Spinal cord (tissue), 10 donors: ENCODE measurements around the gene MEI4. TPM values are rescaled to one million over a fixed set of nuclear protein-coding genes. Genes with fewer than 3 reads are reported as not detected.
A peak's percentile ranks its signal among the peaks of the same experiment; 100 is the strongest.

ENCODE experiments used
- DNase-seq, 6 donors: peaks; one replicate each; pipeline versions ENCODE4 v3.0.0 to v3.0.0-alpha.2; 2013 to 2015; ENCODE audit warnings: low spot score in 6 of 6, low read depth in 4 of 6
- H3K27ac ChIP-seq: one replicate; pipeline ENCODE4 v1.5.1; 2013; ENCODE audit warnings: low read depth, low read length, control low read depth
- H3K27me3 ChIP-seq: one replicate; pipeline ENCODE4 v1.6.1; 2013; ENCODE audit warnings: low read length; ENCODE audit not compliant: control insufficient read depth, insufficient read depth
- H3K36me3 ChIP-seq: one replicate; pipeline ENCODE4 v1.6.1; 2013; ENCODE audit warnings: low read length; ENCODE audit not compliant: control insufficient read depth, insufficient read depth
- H3K4me1 ChIP-seq: one replicate; pipeline ENCODE4 v1.6.1; 2013; ENCODE audit warnings: low read length; ENCODE audit not compliant: control insufficient read depth, insufficient read depth
- H3K4me3 ChIP-seq: one replicate; pipeline ENCODE4 v1.5.1; 2013; ENCODE audit warnings: low read depth, low read length, control low read depth
- H3K9me3 ChIP-seq: one replicate; pipeline ENCODE4 v1.6.1; 2013; ENCODE audit warnings: low read length; ENCODE audit not compliant: control insufficient read depth, insufficient read depth
- WGBS: methylation state at CpG from one replicate; pipeline ENCODE4 v1.1.5; 2013; ENCODE audit warnings: missing lambda C conversion rate; ENCODE audit not compliant: insufficient coverage; 5-methylcytosine and 5-hydroxymethylcytosine counted together
- long read RNA-seq, 4 donors: transcript quantifications; one replicate each; lab custom pipeline, GENCODE V29; 2026
- polyA plus RNA-seq, 2 donors: library from polyadenylated mRNA; unstranded; fragments of 120-200 nt; gene quantifications; one replicate each; pipeline ENCODE4 v1.2.1, GENCODE V29; 2013; ENCODE audit not compliant: insufficient read length in 2 of 2
- total RNA-seq, 2 donors: library from RNA; depleted of rRNA in 1 of 2; stranded (reverse); fragments of 120-200 nt in 1 of 2; fragments of >200 nt in 1 of 2; gene quantifications; one replicate each; pipeline versions ENCODE4 v1.2.3 to v1.2.4, GENCODE V29; 2013 to 2014
- donor health status: healthy.

The MEI4 gene
- total RNA-seq = 1 to 10 TPM; 1.6 to 1.7 TPM
- 1 to 10 TPM; 1.3 to 2.2 TPM for polyA plus RNA-seq
- long read RNA-seq, donor 1, full-length matches to known transcripts = 1 of 1 reads
- long read RNA-seq, donor 1, partial matches to known transcripts = 0 of 1 reads
- long read RNA-seq, donor 1, other reads (novel, unspliced or antisense) = 0 of 1 reads
- long read RNA-seq, donor 2 = 0 reads
- long read RNA-seq, donor 3, full-length matches to known transcripts = 1 of 1 reads
- long read RNA-seq, donor 3, partial matches to known transcripts = 0 of 1 reads
- long read RNA-seq, donor 3, other reads (novel, unspliced or antisense) = 0 of 1 reads
- long read RNA-seq, donor 4 = 0 reads

- no peak for DNase-seq
- Histone ChIP-seq H3K4me1 (peaks cover 7% of the 10 kb centered on the region), H3K4me3 (no peak within 1 kb of the TSS), H3K27ac (no peak within 1 kb of the TSS), H3K27me3 (no peaks in the 10 kb centered on the region), H3K9me3 (no peaks in the 10 kb centered on the region), H3K36me3 (no peaks in the 10 kb centered on the region)
- WGBS = no CpG with 5 or more reads among the region's 2 CpGs
Observed at GRCh38 chr6:77652739-77653138, at the start of gene MEI4. MEI4 (plus strand) TSS chr6:77653039; CDS start chr6:77690672, 37,633 bp downstream.

DNA sequence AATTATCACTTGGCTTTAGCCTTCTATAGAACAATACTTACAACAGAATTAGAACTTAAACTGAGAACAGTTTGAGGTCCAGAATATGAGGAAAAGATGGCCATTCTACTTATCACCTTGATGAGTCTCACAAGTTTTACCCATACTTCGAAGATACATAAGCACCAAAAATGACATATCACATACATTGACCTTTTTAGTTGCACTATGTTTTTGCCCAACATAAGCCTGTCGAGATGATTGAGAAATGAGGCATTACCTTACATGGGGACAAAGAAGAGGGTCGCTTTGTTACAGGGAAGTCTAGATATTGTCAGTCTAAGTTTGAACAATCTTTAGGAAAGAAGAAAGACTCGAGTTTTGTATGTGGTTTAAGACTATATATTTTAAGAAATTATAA lies 48.4 kb upstream of the MEI4 start:
- WGBS = no CpG with 5 or more reads among the region's 4 CpGs
- Histone ChIP-seq H3K36me3 (no peaks in the 10 kb centered on the region), H3K27me3 (no peaks in the 10 kb centered on the region)

DNA sequence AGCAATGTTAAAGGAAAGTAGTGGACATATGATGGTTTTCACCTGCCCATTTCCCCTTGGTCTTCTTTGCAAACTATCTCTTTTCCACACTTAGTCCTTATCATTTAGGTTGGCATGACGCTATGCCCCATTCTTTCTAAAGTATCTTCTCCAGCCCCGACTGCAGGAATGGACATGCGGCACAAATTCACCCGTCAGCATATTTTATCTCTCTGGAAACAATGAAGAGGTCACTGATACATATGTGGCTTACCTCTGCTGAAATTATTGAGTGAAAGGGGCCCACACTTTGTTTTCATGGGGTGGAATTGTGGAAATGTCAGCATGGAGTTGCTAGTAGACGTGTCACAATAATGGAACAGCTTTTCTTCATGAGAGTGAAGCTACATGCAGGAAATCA lies 45.8 kb upstream of the MEI4 start:
- Histone ChIP-seq H3K27me3 (no peaks in the 10 kb centered on the region), H3K27ac (no peak overlapping the region), H3K9me3 (no peaks in the 10 kb centered on the region), H3K36me3 (no peaks in the 10 kb centered on the region), H3K4me1 (no peaks in the 10 kb centered on the region), H3K4me3 (no peak overlapping the region)
- 82% methylated on average over 1 of the region's 5 CpGs for WGBS
- DNase-seq = no peak

More for the DNA sequence above, 48.4 kb upstream of the MEI4 start:
- no peak for DNase-seq
- no peaks in the 10 kb centered on the region for H3K4me1 ChIP-seq
- no peak overlapping the region for H3K4me3 ChIP-seq
- no peaks in the 10 kb centered on the region for H3K9me3 ChIP-seq
- H3K27ac ChIP-seq = no peak overlapping the region

- Histone ChIP-seq H3K4me3 (no peak overlapping the region), H3K9me3 (no peaks in the 10 kb centered on the region), H3K27me3 (no peaks in the 10 kb centered on the region), H3K27ac (no peak overlapping the region), H3K36me3 (no peaks in the 10 kb centered on the region), H3K4me1 (no peaks in the 10 kb centered on the region)
- no CpG with 5 or more reads among the region's 1 CpG for WGBS
- DNase-seq = no peak
Observed at GRCh38 chr6:77609106-77609505, 43.7 kb upstream of the MEI4 start.

- Histone ChIP-seq H3K36me3 (no peaks in the 10 kb centered on the region), H3K27ac (no peak overlapping the region), H3K4me3 (no peak overlapping the region), H3K4me1 (no peaks in the 10 kb centered on the region), H3K27me3 (no peaks in the 10 kb centered on the region), H3K9me3 (peaks cover 2% of the 10 kb centered on the region)
- DNase-seq = no peak
- 33% methylated on average over 1 of the region's 2 CpGs for WGBS
Observed at GRCh38 chr6:77619114-77619513, 33.7 kb upstream of the MEI4 start.

GRCh38 chr6:77620278-77620882 lies 32.5 kb upstream of the MEI4 start:
- H3K27me3 ChIP-seq = no peaks in the 10 kb centered on the region
- no peaks in the 10 kb centered on the region for H3K4me1 ChIP-seq
- peak in 1 of 6 donors; percentile 5 for DNase-seq
- H3K36me3 ChIP-seq = no peaks in the 10 kb centered on the region
- H3K4me3 ChIP-seq = no peak overlapping the region
- H3K9me3 ChIP-seq = peaks cover 2% of the 10 kb centered on the region
- WGBS = no CpG with 5 or more reads among the region's 1 CpG
- H3K27ac ChIP-seq = no peak overlapping the region

DNA sequence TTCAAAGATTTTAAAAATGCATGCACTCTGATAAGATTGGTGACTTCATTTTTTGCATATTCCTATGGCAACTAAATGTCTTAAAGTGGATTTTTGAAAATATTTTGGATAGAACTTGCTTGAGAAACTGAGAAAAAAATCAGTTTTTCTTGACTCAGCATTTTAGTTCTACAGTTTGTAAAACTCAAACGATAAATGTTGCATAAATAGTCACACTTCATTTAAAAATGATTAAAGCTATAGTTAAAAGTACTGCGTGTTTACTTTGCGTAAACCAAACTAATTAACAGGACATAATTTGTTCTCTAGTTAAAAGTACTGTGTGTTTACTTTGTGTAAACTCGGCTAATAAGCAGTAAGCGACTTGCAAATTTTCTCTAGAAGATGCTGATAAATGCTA lies 28.3 kb upstream of the MEI4 start:
- Histone ChIP-seq H3K27me3 (no peaks in the 10 kb centered on the region), H3K9me3 (no peaks in the 10 kb centered on the region), H3K27ac (no peak overlapping the region), H3K4me3 (no peak overlapping the region), H3K36me3 (no peaks in the 10 kb centered on the region), H3K4me1 (no peaks in the 10 kb centered on the region)
- no peak for DNase-seq
- no CpG with 5 or more reads among the region's 5 CpGs for WGBS

- Histone ChIP-seq H3K27me3 (no peaks in the 10 kb centered on the region), H3K27ac (no peak overlapping the region), H3K36me3 (no peaks in the 10 kb centered on the region), H3K4me3 (no peak overlapping the region), H3K9me3 (no peaks in the 10 kb centered on the region), H3K4me1 (no peaks in the 10 kb centered on the region)
- no peak for DNase-seq
- no CpG with 5 or more reads among the region's 1 CpG for WGBS
Observed at GRCh38 chr6:77626426-77626825, 26.4 kb upstream of the MEI4 start.

DNA sequence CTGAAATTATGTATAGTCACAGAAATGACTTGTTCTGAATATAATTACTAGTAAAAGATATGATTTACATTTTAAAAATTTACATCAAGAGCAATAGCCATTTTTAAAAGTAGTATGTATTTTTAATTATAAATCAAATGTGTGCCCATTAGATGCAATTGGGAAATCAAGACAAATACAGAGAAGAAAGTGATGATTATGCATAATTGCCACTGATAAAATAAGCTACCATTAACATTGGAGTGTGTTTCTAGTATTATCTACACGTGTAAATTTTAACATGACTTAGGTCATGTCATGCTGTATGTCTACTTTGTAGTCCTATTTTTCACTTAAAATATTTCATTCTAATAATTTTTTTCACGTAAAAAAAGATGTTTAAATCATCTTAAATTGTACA lies 22.8 kb upstream of the MEI4 start:
- no peak overlapping the region for H3K4me3 ChIP-seq
- no peaks in the 10 kb centered on the region for H3K4me1 ChIP-seq
- DNase-seq = no peak
- H3K27ac ChIP-seq = no peak overlapping the region
- H3K9me3 ChIP-seq = no peaks in the 10 kb centered on the region
- WGBS = no CpG with 5 or more reads among the region's 2 CpGs
- no peaks in the 10 kb centered on the region for H3K36me3 ChIP-seq
- H3K27me3 ChIP-seq = no peaks in the 10 kb centered on the region

DNA sequence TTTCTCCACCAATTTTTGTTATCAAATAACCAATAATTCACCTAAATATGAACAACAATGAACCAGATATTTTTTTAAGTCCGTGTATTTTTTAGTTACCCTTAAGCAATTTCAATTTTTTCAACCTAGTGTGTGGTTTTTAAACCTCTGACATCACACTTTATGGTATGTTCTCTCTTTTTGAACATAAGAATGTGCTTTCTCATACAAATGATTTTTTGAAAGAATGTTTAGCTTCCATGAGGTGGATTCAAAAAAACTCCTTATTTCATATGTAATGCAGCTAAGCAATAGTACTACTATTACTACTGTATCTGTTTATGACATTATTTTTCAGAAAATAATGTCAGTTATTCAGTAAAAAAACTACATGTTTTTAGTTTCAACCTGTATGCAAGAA lies 19.4 kb upstream of the MEI4 start:
- H3K27ac ChIP-seq = no peak overlapping the region
- H3K4me3 ChIP-seq = no peak overlapping the region
- H3K27me3 ChIP-seq = no peaks in the 10 kb centered on the region
- no peaks in the 10 kb centered on the region for H3K9me3 ChIP-seq
- WGBS = no CpG with 5 or more reads among the region's 1 CpG
- DNase-seq = no peak
- no peaks in the 10 kb centered on the region for H3K4me1 ChIP-seq
- no peaks in the 10 kb centered on the region for H3K36me3 ChIP-seq
